Activated T-helper 1 cell treated with anti-CD3 and anti-CD28 coated beads, Interleukin-12 subunit alpha, Interleukin-12 subunit beta, Interleukin-2, Interleukin-4 antibody, amounts not matched to agents 30 ng/mL and 10 ng/mL and 1 ng/mL, durations not matched to agents 14 hours and 24 hours and 36 hours (primary cell): ENCODE measurements around the gene MYH14. TPM values are rescaled to one million over a fixed set of nuclear protein-coding genes. Genes with fewer than 3 reads are reported as not detected.

Experiments
- DNase-seq: peaks from one replicate; pipeline ENCODE4 v3.0.0; 2021; ENCODE audit warnings: low spot score
- H3K27ac Mint-ChIP-seq: one replicate; pipeline ENCODE4 v1.8.0; 2021; ENCODE audit warnings: mild to moderate bottlenecking, mixed read lengths
- H3K27me3 Mint-ChIP-seq: one replicate; pipeline ENCODE4 v1.8.0; 2022; ENCODE audit warnings: mild to moderate bottlenecking, moderate library complexity, mixed read lengths; ENCODE audit not compliant: insufficient read depth
- H3K36me3 Mint-ChIP-seq: one replicate; pipeline ENCODE4 v1.8.0; 2021; ENCODE audit warnings: low read depth, mixed read lengths
- H3K4me1 Mint-ChIP-seq: one replicate; pipeline ENCODE4 v1.8.0; 2021; ENCODE audit warnings: low read depth, mixed read lengths
- H3K4me3 Mint-ChIP-seq: one replicate; pipeline ENCODE4 v1.8.0; 2021; ENCODE audit warnings: mild to moderate bottlenecking, moderate library complexity, mixed read lengths
- H3K9me3 Mint-ChIP-seq: one replicate; pipeline ENCODE4 v1.8.0; 2021; ENCODE audit warnings: mixed read lengths
- intact Hi-C: fragments of 100-400 bp; cut with micrococcal nuclease; formaldehyde crosslinking; loops from one replicate; pipeline ENCODE4 v1.15.1; 2024
- total RNA-seq: library from RNA; stranded (reverse); gene quantifications from 2 replicates; pipeline ENCODE4 v1.2.3, GENCODE V29; 2022

MYH14 gene
- total RNA-seq, 1 donor from 2014 or later: not detected

DNA sequence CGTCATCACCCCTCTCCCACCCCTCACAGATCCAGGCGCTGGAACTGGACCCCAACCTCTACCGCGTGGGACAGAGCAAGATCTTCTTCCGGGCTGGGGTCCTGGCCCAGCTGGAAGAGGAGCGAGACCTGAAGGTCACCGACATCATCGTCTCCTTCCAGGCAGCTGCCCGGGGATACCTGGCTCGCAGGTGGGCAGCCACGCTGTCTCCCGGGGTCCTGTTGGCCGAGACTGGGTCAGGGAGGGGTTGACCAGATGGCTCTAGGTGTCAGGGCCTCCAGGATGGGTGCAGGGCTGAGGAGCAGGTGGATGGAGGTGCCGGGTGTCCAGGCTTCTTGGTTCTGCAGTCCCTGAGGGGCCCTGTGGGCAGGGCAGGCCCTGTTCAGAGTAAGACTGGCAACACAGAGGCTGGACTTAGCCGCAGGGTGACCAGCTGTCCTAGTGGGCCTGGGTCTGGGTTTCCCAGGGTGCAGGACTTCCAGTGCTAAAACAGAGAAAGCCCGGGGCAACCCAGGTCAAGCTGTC is 58.1 kb downstream of the MYH14 start:
- Mint-ChIP-seq H3K4me3 (no peak overlapping the region), H3K27ac (no peak overlapping the region), H3K4me1 (no peaks in the 10 kb centered on the region), H3K9me3 (peaks cover 5% of the 10 kb centered on the region), H3K36me3 (no peaks in the 10 kb centered on the region), H3K27me3 (peaks cover 2% of the 10 kb centered on the region)
- DNase-seq: no peak
- intact Hi-C loops: no loop called here

DNA sequence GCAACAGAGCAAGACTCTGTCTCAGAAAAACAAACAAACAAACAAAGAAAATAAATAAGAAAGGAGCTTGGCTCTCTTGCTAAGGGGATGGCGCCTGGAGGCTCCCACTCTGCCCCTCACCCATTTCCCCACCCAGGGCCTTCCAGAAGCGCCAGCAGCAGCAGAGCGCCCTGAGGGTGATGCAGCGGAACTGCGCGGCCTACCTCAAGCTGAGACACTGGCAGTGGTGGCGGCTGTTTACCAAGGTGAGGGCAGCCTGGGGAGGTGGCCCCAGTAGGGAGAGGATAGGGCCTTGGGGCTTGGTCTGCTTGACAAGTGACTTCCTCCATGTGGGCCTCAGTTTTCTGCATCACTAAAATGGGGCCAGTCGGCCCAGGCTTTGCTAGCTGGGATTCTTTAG is 59.8 kb downstream of the MYH14 start:
- Mint-ChIP-seq H3K36me3 (no peaks in the 10 kb centered on the region), H3K4me3 (no peak overlapping the region), H3K9me3 (no peaks in the 10 kb centered on the region), H3K27ac (no peak overlapping the region), H3K27me3 (peaks cover 2% of the 10 kb centered on the region), H3K4me1 (no peaks in the 10 kb centered on the region)
- DNase-seq: no peak
- intact Hi-C loops: no loop called here

DNA sequence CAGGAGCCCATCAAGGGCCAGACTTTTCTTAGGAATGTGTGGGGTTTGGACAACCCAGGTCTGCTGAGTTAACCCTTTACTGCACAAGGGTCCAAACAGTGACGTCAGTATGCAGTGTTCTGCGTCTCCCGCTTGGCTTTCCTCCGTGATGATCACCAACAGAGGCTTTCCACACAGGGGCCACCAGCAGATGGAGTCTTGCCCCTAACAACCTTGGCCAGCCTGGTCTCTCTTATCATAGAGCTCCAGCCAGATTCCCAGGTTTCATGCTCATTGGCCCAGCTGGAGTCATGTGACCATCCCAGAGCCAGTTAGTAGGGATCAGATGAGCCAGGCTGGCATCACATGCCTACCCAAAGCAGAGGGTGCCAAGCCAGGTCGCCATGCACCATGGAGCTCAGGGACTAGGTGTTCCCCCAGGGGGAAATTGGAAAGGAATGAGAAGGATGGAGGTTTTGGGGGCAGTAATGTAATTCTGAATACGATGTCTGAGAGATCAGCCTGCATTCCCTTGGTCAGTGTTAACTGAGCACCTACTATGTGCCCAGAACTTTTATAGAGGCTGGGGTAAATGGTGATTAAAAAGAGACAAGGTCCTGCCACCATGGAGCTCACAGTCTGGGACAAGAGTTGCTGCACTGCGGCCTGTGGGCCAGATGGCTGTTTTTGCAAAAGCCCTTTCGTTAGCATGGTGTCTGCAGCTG is 61.2 kb downstream of the MYH14 start:
- intact Hi-C loops: no loop called here
- Mint-ChIP-seq H3K27me3 (peaks cover 2% of the 10 kb centered on the region), H3K4me3 (no peak overlapping the region), H3K36me3 (no peaks in the 10 kb centered on the region), H3K27ac (no peak overlapping the region), H3K9me3 (no peaks in the 10 kb centered on the region), H3K4me1 (no peaks in the 10 kb centered on the region)
- DNase-seq: no peak

DNA sequence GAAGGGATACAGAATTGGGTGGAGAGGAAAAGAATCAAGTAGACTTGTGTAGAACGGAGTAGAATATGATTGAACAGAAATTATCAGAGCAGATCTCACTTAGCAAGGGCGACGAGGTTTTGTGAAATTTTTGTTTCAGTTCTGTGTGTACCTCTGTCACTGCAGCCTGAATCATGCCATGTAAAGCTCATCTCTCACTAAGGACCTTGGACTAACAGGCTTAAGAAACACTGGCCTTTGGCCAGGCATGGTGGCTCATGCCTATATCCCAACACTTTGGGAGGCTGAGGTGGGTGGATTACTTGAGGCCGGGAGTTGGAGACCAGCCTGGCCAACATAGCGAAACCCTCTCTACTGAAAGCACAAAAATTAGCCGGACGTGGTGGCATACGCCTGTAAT is 62.6 kb downstream of the MYH14 start:
- Mint-ChIP-seq H3K4me1 (no peaks in the 10 kb centered on the region), H3K27ac (no peak overlapping the region), H3K27me3 (peaks cover 4% of the 10 kb centered on the region), H3K4me3 (no peak overlapping the region), H3K9me3 (no peaks in the 10 kb centered on the region), H3K36me3 (no peaks in the 10 kb centered on the region)
- intact Hi-C loops: no loop called here
- DNase-seq: no peak

DNA sequence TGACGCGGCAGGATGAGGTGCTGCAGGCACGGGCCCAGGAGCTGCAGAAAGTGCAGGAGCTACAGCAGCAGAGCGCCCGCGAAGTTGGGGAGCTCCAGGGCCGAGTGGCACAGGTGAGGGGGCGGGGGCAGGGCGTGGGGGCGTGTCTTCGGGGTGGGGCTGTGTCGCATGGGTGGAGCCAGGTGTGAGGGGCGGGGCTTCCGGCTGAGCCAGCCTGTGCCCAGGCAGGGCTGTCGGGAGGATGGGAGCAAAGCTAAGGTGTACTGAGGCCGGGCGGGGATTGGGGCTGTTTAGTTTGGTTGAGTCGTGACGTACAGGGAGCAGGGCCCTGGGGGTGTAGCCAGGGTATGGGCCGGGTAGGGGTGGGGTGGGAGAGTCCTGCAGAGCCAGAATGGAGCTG is 63.5 kb downstream of the MYH14 start:
- intact Hi-C loops: no loop called here
- DNase-seq: no peak
- H3K27ac Mint-ChIP-seq: no peak overlapping the region
- H3K9me3 Mint-ChIP-seq: no peaks in the 10 kb centered on the region
- H3K27me3 Mint-ChIP-seq: peaks cover 4% of the 10 kb centered on the region
- no peaks in the 10 kb centered on the region for H3K36me3 Mint-ChIP-seq
- H3K4me1 Mint-ChIP-seq: no peaks in the 10 kb centered on the region
- no peak overlapping the region for H3K4me3 Mint-ChIP-seq

DNA sequence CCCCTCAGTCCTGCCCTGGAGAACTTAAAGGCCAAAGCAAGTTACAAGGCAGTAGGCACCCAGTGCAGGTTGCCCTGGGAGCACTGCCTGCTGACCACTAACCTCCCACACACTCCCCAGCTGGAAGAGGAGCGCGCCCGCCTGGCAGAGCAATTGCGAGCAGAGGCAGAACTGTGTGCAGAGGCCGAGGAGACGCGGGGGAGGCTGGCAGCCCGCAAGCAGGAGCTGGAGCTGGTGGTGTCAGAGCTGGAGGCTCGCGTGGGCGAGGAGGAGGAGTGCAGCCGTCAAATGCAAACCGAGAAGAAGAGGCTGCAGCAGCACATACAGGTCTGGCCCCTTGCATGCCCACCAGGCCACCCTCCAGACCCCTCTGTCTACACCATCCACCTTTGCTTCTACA is 64.6 kb downstream of the MYH14 start:
- intact Hi-C loops: no loop called here
- Mint-ChIP-seq H3K4me3 (no peak overlapping the region), H3K27me3 (peaks cover 5% of the 10 kb centered on the region), H3K27ac (no peak overlapping the region), H3K4me1 (no peaks in the 10 kb centered on the region), H3K36me3 (no peaks in the 10 kb centered on the region), H3K9me3 (no peaks in the 10 kb centered on the region)
- no peak for DNase-seq

DNA sequence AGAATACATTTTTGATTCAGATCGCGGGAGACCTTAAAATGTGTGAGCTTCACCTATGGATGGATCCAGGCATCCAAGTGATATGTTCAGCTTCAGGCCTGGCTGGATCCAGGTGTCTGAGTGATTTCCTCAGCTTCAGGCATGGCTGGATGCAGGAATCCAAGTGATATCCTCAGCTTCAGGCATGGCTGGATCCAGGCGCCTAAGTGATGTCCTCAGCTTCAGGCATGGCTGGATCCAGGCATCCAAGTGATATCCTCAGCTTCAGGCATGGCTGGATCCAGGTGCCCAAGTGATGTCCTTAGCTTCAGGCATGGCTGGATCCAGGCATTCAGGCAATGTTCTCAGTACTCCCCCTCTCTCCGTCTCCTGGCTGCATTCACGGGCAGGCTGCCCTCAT is 65.1 kb downstream of the MYH14 start:
- Mint-ChIP-seq H3K9me3 (no peaks in the 10 kb centered on the region), H3K27ac (no peak overlapping the region), H3K4me3 (no peak overlapping the region), H3K36me3 (no peaks in the 10 kb centered on the region), H3K27me3 (peaks cover 5% of the 10 kb centered on the region), H3K4me1 (no peaks in the 10 kb centered on the region)
- intact Hi-C loops: no loop called here
- no peak for DNase-seq

DNA sequence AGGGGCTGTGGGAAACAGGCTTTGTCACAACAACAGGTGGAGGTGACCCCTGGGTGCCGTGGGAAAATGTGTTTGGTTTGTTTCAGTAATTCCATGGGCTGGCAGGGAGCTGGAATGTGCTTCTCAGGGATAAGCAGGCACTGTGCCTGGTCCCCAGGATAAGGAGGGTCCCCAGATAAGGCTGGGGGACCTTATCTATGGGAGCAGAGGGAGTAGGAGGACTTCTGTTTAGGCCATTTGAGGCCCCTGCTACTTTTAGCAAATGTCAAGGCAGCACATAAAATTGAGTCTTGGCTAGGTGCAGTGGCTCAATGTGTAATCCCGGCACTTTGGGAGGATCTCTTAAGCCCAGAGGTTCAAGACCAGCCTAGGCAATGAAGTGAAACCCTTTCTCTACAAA is 66.2 kb downstream of the MYH14 start:
- peaks cover 5% of the 10 kb centered on the region for H3K27me3 Mint-ChIP-seq
- H3K36me3 Mint-ChIP-seq: no peaks in the 10 kb centered on the region
- H3K4me3 Mint-ChIP-seq: no peak overlapping the region
- intact Hi-C loops: no loop called here
- no peaks in the 10 kb centered on the region for H3K9me3 Mint-ChIP-seq
- no peak for DNase-seq
- no peaks in the 10 kb centered on the region for H3K4me1 Mint-ChIP-seq
- no peak overlapping the region for H3K27ac Mint-ChIP-seq

DNA sequence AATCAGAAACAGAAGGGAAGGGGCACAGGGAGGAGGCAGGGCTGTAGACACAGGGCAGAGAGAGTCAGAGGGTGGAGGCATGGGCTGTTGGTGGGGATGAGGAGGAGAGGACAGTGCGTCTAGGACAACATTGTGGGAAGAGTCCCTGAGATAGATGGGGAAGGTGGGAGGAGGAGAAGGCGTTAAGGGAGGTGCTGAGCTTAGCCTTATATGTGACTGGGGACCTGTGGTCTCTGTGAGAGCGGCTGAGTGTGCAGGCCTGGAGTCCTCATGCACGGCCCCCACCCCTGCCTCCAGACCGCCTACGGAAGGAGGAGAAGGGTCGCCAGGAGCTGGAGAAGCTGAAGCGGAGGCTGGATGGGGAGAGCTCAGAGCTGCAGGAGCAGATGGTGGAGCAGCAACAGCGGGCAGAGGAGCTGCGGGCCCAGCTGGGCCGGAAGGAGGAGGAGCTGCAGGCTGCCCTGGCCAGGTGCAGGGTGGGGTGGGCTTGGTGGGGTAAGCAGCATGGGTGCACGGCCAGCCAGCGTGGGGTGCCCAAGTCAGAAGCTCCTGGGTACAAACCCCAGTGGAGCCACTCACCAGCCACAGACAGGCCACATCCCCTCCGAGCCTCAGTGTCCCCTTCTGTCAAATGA is 69.0 kb downstream of the MYH14 start:
- no peak overlapping the region for H3K27ac Mint-ChIP-seq
- H3K4me3 Mint-ChIP-seq: no peak overlapping the region
- H3K36me3 Mint-ChIP-seq: no peaks in the 10 kb centered on the region
- no peaks in the 10 kb centered on the region for H3K9me3 Mint-ChIP-seq
- peaks cover 5% of the 10 kb centered on the region for H3K27me3 Mint-ChIP-seq
- intact Hi-C loops: no loop called here
- no peak for DNase-seq
- H3K4me1 Mint-ChIP-seq: no peaks in the 10 kb centered on the region

DNA sequence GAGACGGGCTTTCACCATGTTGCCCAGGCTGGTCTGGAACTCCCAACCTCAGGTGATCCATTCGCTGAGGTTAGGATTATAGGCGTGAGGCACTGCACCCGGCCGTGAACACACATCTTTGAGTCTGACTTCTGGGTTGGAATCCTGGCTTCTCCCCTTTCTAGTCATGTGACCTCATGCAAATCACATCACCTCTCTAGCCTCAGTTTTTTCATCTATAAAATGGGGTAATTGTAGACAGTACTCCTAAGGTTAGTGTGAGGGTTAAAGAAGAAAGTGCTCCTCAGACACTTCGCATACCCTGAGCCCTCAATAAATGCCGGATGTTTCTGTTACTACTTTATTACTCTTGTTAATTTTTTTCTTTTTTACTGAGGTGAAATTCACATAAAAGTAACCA is 70.4 kb downstream of the MYH14 start:
- no peaks in the 10 kb centered on the region for H3K9me3 Mint-ChIP-seq
- no peaks in the 10 kb centered on the region for H3K36me3 Mint-ChIP-seq
- no peaks in the 10 kb centered on the region for H3K4me1 Mint-ChIP-seq
- peaks cover 5% of the 10 kb centered on the region for H3K27me3 Mint-ChIP-seq
- DNase-seq: no peak
- no peak overlapping the region for H3K4me3 Mint-ChIP-seq
- intact Hi-C loops: no loop called here
- no peak overlapping the region for H3K27ac Mint-ChIP-seq

DNA sequence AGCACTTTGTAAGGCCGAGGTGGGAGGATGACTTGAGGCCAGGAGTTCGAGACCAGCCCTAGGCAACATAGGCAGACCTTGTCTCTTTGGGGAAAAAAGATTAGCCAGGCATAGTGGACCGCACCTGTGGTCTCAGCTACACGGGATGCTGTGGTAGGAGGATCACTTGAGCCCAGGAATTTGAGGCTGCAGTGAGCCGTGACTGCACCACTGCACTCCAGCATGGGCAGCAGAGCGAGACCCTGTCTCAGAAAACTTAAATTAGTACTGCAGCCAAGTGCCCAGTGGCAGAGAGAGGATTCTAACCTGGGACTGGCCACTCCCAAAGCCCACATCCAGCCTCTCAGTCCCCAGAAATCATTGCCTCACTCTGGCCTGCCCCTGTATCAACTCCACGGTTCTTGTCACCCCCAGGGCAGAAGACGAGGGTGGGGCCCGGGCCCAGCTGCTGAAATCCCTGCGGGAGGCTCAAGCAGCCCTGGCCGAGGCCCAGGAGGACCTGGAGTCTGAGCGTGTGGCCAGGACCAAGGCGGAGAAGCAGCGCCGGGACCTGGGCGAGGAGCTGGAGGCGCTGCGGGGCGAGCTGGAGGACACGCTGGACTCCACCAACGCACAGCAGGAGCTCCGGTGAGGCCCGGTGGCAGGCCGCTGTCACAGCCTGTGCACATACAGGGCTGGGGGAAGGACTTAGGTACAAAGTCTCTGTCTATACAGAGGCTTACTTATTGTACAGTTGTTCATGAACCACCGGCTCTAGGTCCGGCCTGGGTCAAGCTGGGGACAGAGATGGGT is 72.4 kb downstream of the MYH14 start:
- H3K4me3 Mint-ChIP-seq: no peak overlapping the region
- H3K27me3 Mint-ChIP-seq: peaks cover 3% of the 10 kb centered on the region
- intact Hi-C loops: no loop called here
- H3K36me3 Mint-ChIP-seq: no peaks in the 10 kb centered on the region
- no peak for DNase-seq
- H3K9me3 Mint-ChIP-seq: no peaks in the 10 kb centered on the region
- H3K27ac Mint-ChIP-seq: no peak overlapping the region
- H3K4me1 Mint-ChIP-seq: no peaks in the 10 kb centered on the region

DNA sequence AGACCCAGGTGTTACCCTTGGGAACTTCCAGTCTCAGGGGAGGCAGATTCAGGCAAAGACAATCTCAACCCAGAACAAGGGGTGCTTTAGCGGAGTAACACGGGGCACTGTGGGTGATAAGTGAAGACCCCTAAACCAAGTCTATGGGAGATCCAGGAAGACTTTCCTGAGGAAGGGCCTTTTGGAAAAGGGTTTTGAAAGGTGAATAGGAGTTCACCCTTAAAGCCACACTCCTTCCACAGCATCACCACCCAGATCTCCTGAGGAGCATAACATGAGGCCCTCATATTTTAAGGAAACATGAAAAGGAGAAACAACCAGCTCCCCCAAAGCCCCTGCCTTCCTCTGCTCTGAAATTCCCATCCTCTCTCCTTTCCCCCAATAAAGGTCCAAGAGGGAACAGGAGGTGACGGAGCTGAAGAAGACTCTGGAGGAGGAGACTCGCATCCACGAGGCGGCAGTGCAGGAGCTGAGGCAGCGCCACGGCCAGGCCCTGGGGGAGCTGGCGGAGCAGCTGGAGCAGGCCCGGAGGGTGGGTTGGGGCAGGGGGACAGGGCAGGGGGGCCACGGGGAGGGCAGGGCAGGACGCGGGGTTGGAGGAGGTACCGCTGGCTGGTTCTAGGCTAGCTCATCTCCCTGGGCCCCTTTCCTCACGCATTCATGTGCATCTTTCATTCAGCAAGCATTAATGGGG is 73.1 kb downstream of the MYH14 start:
- Mint-ChIP-seq H3K4me3 (no peak overlapping the region), H3K4me1 (no peaks in the 10 kb centered on the region), H3K9me3 (no peaks in the 10 kb centered on the region), H3K36me3 (no peaks in the 10 kb centered on the region), H3K27ac (no peak overlapping the region), H3K27me3 (peaks cover 3% of the 10 kb centered on the region)
- DNase-seq: no peak
- intact Hi-C loops: no loop called here
